Left lung (tissue), 10 donors: ENCODE results near the gene MAGEF1. TPM values are rescaled to one million over a fixed set of nuclear protein-coding genes. Genes with fewer than 3 reads are reported as not detected.

Source experiments
- ATAC-seq: fragments of 200-7000 bp; cut with Tn5 transposase; one replicate; pipeline ENCODE4 v1.9.1; 2020; ENCODE audit warnings: moderate library complexity
- DNase-seq, 4 donors: peaks; one replicate each; pipeline ENCODE4 v3.0.0-alpha.2; 2013 to 2020
- H3K27ac ChIP-seq, 2 donors: fragments of 200-600 bp; sonication (generic) in 1 of 2; one replicate each; pipeline versions ENCODE4 v1.5.0 to v1.8.0; 2020 to 2021
- H3K27me3 ChIP-seq, 2 donors: fragments of 200-600 bp; sonication (generic) in 1 of 2; one replicate each; pipeline versions ENCODE4 v1.5.0 to v1.8.0; 2020 to 2021
- H3K36me3 ChIP-seq, 2 donors: fragments of 200-600 bp; sonication (generic) in 1 of 2; one replicate each; pipeline versions ENCODE4 v1.5.0 to v1.8.0; 2020 to 2021
- H3K4me1 ChIP-seq, 2 donors: fragments of 200-600 bp; one replicate each; pipeline ENCODE4 v1.8.0; 2021
- H3K4me3 ChIP-seq, 2 donors: fragments of 200-600 bp; sonication (generic) in 1 of 2; one replicate each; pipeline versions ENCODE4 v1.5.0 to v1.8.0; 2020 to 2021; ENCODE audit warnings: mild to moderate bottlenecking in 1 of 2
- H3K9me3 ChIP-seq, 2 donors: fragments of 200-600 bp; sonication (generic) in 1 of 2; one replicate each; pipeline versions ENCODE4 v1.5.0 to v1.8.0; 2020 to 2021
- intact Hi-C, 2 donors: fragments of 100-400 bp; cut with DNase I; formaldehyde crosslinking; loops; one replicate each; pipeline versions ENCODE4 v1.11.2 to v1.14.2; 2022
- polyA plus RNA-seq, 6 donors: library from polyadenylated mRNA; unstranded; fragments of 120-200 nt; gene quantifications; one replicate each; pipeline ENCODE4 v1.2.1, GENCODE V29; 2013; ENCODE audit not compliant: insufficient read length in 6 of 6
- total RNA-seq, 2 donors: library from RNA; stranded (reverse); fragmentation: NEBNext Ultra II Directional; extraction: Animal tissue kit (Norgen Biotek cat#: 25700); gene quantifications; one replicate each; pipeline ENCODE4 v1.2.1, GENCODE V29; 2021
- TF ChIP-seq, protein P1 (sequence below), 2 donors: fragments of 200-600 bp; sonication (generic) in 1 of 2; IDR thresholded peaks; one replicate each; pipeline versions ENCODE4 v1.5.0 to v1.8.0; 2021; ENCODE audit warnings: antibody characterized with exemption in 2 of 2
- donor health status: DM: no; HTN: yes; CAD: no.
- donor health status: DM: no; HTN: no; CAD: no.

MAGEF1 gene
- total and polyA plus RNA-seq, 8 donors = 27.8 to 62.4 (median 53.3) TPM

- H3K36me3 ChIP-seq = no peaks in the 10 kb centered on the region
- ATAC-seq (no peak), DNase-seq (peak in 1 of 4 donors; percentile 20)
- no peaks in the 10 kb centered on the region for H3K9me3 ChIP-seq
- no peaks in the 10 kb centered on the region for H3K27me3 ChIP-seq
- H3K4me1 ChIP-seq = no peaks in the 10 kb centered on the region
- TF ChIP-seq, protein P1, sequence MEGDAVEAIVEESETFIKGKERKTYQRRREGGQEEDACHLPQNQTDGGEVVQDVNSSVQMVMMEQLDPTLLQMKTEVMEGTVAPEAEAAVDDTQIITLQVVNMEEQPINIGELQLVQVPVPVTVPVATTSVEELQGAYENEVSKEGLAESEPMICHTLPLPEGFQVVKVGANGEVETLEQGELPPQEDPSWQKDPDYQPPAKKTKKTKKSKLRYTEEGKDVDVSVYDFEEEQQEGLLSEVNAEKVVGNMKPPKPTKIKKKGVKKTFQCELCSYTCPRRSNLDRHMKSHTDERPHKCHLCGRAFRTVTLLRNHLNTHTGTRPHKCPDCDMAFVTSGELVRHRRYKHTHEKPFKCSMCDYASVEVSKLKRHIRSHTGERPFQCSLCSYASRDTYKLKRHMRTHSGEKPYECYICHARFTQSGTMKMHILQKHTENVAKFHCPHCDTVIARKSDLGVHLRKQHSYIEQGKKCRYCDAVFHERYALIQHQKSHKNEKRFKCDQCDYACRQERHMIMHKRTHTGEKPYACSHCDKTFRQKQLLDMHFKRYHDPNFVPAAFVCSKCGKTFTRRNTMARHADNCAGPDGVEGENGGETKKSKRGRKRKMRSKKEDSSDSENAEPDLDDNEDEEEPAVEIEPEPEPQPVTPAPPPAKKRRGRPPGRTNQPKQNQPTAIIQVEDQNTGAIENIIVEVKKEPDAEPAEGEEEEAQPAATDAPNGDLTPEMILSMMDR (IDR thresholded peaks at IDR 0.05) = no peak
- no peak overlapping the region for H3K27ac ChIP-seq
- intact Hi-C loops = no loop called here
- no peak overlapping the region for H3K4me3 ChIP-seq
Measured at GRCh38 chr3:184742676-184743135, 30.8 kb upstream of the MAGEF1 start.

DNA sequence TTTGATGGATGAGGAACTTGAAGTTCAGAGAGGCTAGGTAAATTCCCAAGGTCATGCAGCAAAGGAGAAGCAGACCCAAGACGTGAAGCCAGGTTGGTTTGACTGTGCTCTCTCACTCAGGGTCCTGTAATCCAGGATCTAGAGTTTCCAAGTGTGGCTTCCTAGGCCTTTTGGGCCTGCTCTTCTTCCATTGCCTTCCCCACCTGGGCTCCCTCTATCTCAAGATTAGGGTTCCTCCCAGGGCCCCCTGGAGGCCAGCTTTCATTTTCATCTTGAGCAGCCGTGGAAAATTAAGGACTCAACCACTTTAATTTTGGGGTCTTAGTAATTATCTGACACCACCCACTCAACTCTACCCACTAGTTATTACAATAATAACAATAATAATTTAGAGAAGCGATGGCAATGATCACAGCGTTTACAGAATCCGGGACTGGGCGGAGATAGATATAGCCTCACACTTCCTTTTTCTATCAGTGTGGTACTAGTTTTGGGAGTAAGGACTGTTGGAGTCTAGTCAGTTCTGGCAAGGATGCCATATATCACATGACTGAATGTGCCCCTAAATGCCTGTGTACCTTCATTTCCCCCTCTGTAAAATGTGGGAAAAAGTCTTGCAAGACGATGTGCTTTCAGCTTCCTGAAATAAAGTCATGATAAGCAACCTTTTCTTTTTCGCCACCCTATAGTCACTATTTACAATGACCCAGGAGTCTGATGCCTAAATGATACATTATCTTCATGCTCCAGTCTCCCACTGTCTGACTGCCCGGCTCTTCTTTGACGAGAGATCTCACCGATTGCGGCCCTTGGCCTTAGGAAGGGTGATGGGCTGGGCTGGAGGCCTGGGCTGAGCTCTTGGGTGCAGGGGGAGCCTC lies 30.2 kb upstream of the MAGEF1 start:
- H3K4me1 ChIP-seq = no peaks in the 10 kb centered on the region
- no peaks in the 10 kb centered on the region for H3K9me3 ChIP-seq
- no peaks in the 10 kb centered on the region for H3K36me3 ChIP-seq
- intact Hi-C loops = no loop called here
- peak in 1 of 4 donors; percentile 17 for DNase-seq
- no peak overlapping the region for H3K27ac ChIP-seq
- no peak for ATAC-seq
- H3K4me3 ChIP-seq = no peak overlapping the region
- TF ChIP-seq, protein P1 (IDR thresholded peaks at IDR 0.05) = no peak
- H3K27me3 ChIP-seq = no peaks in the 10 kb centered on the region

- ATAC-seq = no peak
- Histone ChIP-seq H3K9me3 (no peaks in the 10 kb centered on the region), H3K36me3 (no peaks in the 10 kb centered on the region), H3K27me3 (no peaks in the 10 kb centered on the region), H3K4me3 (no peak overlapping the region), H3K4me1 (no peaks in the 10 kb centered on the region), H3K27ac (no peak overlapping the region)
- DNase-seq = peak in 1 of 4 donors; percentile 9
- TF ChIP-seq, protein P1 (IDR thresholded peaks at IDR 0.05) = no peak
- intact Hi-C loops = no loop called here
Measured at GRCh38 chr3:184741259-184741556, 29.3 kb upstream of the MAGEF1 start.

- ATAC-seq (peak; percentile 35), DNase-seq (peak in 1 of 4 donors; percentile 30)
- Histone ChIP-seq H3K27ac (no peak overlapping the region), H3K27me3 (no peaks in the 10 kb centered on the region), H3K4me3 (no peak overlapping the region), H3K9me3 (no peaks in the 10 kb centered on the region), H3K36me3 (no peaks in the 10 kb centered on the region), H3K4me1 (no peaks in the 10 kb centered on the region)
- intact Hi-C loops = no loop called here
- TF ChIP-seq, protein P1 (IDR thresholded peaks at IDR 0.05) = no peak
Measured at GRCh38 chr3:184740509-184741258, 28.8 kb upstream of the MAGEF1 start.
